HepG2 (cell line): ENCODE data around the gene KNL1. TPM values are rescaled to one million over a fixed set of nuclear protein-coding genes. Genes with fewer than 3 reads are reported as not detected.

Source experiments
- ARHGAP35 ChIP-seq: sonication (generic); formaldehyde crosslinking; IDR thresholded peaks from 2 replicates; pipeline ENCODE4 v1.9.0; 2022; ENCODE audit warnings: mild to moderate bottlenecking, inconsistent platforms, moderate library complexity, missing genetic modification reagents, borderline replicate concordance
- DMAP1 ChIP-seq: IDR thresholded peaks from 2 replicates; pipeline ENCODE4 v1.6.1; 2016
- FOXA1 ChIP-seq, 2 experiments: fragments of 450-650 bp in 1 of 2; sonication (generic) in 1 of 2; formaldehyde crosslinking in 1 of 2; IDR thresholded peaks; 2 replicates each; pipeline versions ENCODE4 v1.4.0 to v1.6.1; 2016 to 2020; ENCODE audit warnings: missing genetic modification reagents in 1 of 2
- FOXP1 ChIP-seq, 2 experiments: fragments of 450-650 bp in 1 of 2; IDR thresholded peaks; 2 replicates each; pipeline ENCODE4 v1.6.1; 2017 to 2018; ENCODE audit warnings: antibody characterized with exemption in 1 of 2
- GATAD1 ChIP-seq: IDR thresholded peaks from 2 replicates; pipeline ENCODE4 v1.6.1; 2016; ENCODE audit warnings: missing genetic modification reagents, missing compliant biosample characterization
- HCFC1 ChIP-seq: fragments of 150-350 bp; IDR thresholded peaks from 2 replicates; pipeline ENCODE4 v1.6.1; 2014; ENCODE audit warnings: low read depth, low read length
- HOXD1 ChIP-seq: sonication (generic); formaldehyde crosslinking; IDR thresholded peaks from 2 replicates; pipeline ENCODE4 v1.5.0; 2020; ENCODE audit warnings: missing genetic modification reagents
- KAT7 ChIP-seq: IDR thresholded peaks from 2 replicates; pipeline ENCODE4 v1.6.1; 2018; ENCODE audit warnings: borderline replicate concordance, missing compliant biosample characterization
- KLF12 ChIP-seq: sonication (generic); formaldehyde crosslinking; IDR thresholded peaks from 2 replicates; pipeline ENCODE4 v1.4.0; 2020; ENCODE audit warnings: missing genetic modification reagents, borderline replicate concordance
- MAF1 ChIP-seq: sonication (generic); formaldehyde crosslinking; IDR thresholded peaks from 2 replicates; pipeline ENCODE4 v1.5.0; 2020; ENCODE audit warnings: missing genetic modification reagents, borderline replicate concordance
- MTA3 ChIP-seq: sonication (generic); formaldehyde crosslinking; IDR thresholded peaks from 2 replicates; pipeline ENCODE4 v1.4.0; 2020; ENCODE audit warnings: missing genetic modification reagents
- NR1H2 ChIP-seq: sonication (generic); formaldehyde crosslinking; IDR thresholded peaks from 2 replicates; pipeline ENCODE4 v1.8.1; 2022; ENCODE audit warnings: low read depth, missing genetic modification reagents, borderline replicate concordance
- NRL ChIP-seq: sonication (generic); formaldehyde crosslinking; IDR thresholded peaks from 2 replicates; pipeline ENCODE4 v1.5.0; 2020; ENCODE audit warnings: missing genetic modification reagents, mild to moderate bottlenecking, moderate library complexity, borderline replicate concordance
- PTBP1 ChIP-seq: fragments of 200-400 bp; formaldehyde crosslinking; IDR thresholded peaks from 2 replicates; pipeline ENCODE4 v1.6.1; 2018; ENCODE audit warnings: low read length, low read depth; ENCODE audit not compliant: poor library complexity, severe bottlenecking
- RBM22 ChIP-seq: fragments of 200-400 bp; formaldehyde crosslinking; optimal IDR thresholded peaks from 2 replicates; pipeline ENCODE3; 2017; ENCODE audit warnings: mild to moderate bottlenecking, low read length, moderate library complexity
- REPIN1 ChIP-seq: sonication (generic); formaldehyde crosslinking; IDR thresholded peaks from 2 replicates; pipeline ENCODE4 v1.8.0; 2022; ENCODE audit warnings: missing genetic modification reagents, low read depth, mild to moderate bottlenecking, borderline replicate concordance
- SSRP1 ChIP-seq: IDR thresholded peaks from 2 replicates; pipeline ENCODE4 v1.6.1; 2016; ENCODE audit warnings: control low read depth
- ZBTB8A ChIP-seq: sonication (generic); formaldehyde crosslinking; IDR thresholded peaks from 2 replicates; pipeline ENCODE4 v1.4.0; 2020; ENCODE audit warnings: mild to moderate bottlenecking, low read depth, missing genetic modification reagents, borderline replicate concordance
- ZC3H13 ChIP-seq: sonication (generic); formaldehyde crosslinking; IDR thresholded peaks from 2 replicates; pipeline ENCODE4 v1.8.1; 2023; ENCODE audit warnings: mild to moderate bottlenecking, missing genetic modification reagents, moderate library complexity
- ZNF274 ChIP-seq: sonication (generic); formaldehyde crosslinking; IDR thresholded peaks from 2 replicates; pipeline ENCODE4 v1.5.1; 2020; ENCODE audit warnings: mild to moderate bottlenecking, missing genetic modification reagents
- ZNF589 ChIP-seq: sonication (generic); formaldehyde crosslinking; conservative IDR thresholded peaks from 2 replicates; pipeline ENCODE4 v1.8.0; 2022; ENCODE audit warnings: mild to moderate bottlenecking, moderate library complexity, missing genetic modification reagents
- ZNF672 ChIP-seq: sonication (generic); formaldehyde crosslinking; IDR thresholded peaks from 2 replicates; pipeline ENCODE4 v1.8.1; 2022; ENCODE audit warnings: missing genetic modification reagents
- ZNF7 ChIP-seq: IDR thresholded peaks from 2 replicates; pipeline ENCODE4 v1.6.1; 2016; ENCODE audit warnings: missing biosample characterization, missing genetic modification reagents
- ZNF772 ChIP-seq: sonication (generic); formaldehyde crosslinking; IDR thresholded peaks from 2 replicates; pipeline ENCODE4 v1.5.0; 2020; ENCODE audit warnings: mild to moderate bottlenecking, missing genetic modification reagents
- polyA plus RNA-seq, 8 experiments: library from polyadenylated mRNA; depleted of rRNA in 3 of 8; stranded (reverse) in 7 of 8; unstranded in 1 of 8; fragments of >200 nt; fragmentation: Illumina TruSeq in 4 of 8; extraction: Trizol in 4 of 8; gene quantifications; 2 replicates each; pipeline versions ENCODE4 v1.2.1 to v1.2.3, GENCODE V29; 2011 to 2016; ENCODE audit warnings: low read depth in 4 of 8, missing spikeins in 1 of 8, mixed read lengths in 1 of 8; ENCODE audit not compliant: insufficient read depth in 1 of 8
- total RNA-seq, 5 experiments: library from RNA; depleted of rRNA; stranded (reverse); fragments of >200 nt; fragmentation: Illumina TruSeq; extraction: Trizol; gene quantifications; 2 replicates each; pipeline ENCODE4 v1.2.3, GENCODE V29; 2016; ENCODE audit warnings: low read depth in 1 of 5
- TF ChIP-seq, protein P1 (sequence below): sonication (generic); formaldehyde crosslinking; IDR thresholded peaks from 2 replicates; pipeline ENCODE4 v1.4.0; 2020; ENCODE audit warnings: missing genetic modification reagents
- TF ChIP-seq, protein P2 (sequence below): sonication (generic); formaldehyde crosslinking; IDR thresholded peaks from 2 replicates; pipeline ENCODE4 v1.5.1; 2020; ENCODE audit warnings: missing genetic modification reagents, mild to moderate bottlenecking, borderline replicate concordance
- TF ChIP-seq, protein P3 (sequence below): sonication (generic); formaldehyde crosslinking; IDR thresholded peaks from 2 replicates; pipeline ENCODE4 v1.5.1; 2020; ENCODE audit warnings: mild to moderate bottlenecking, moderate library complexity, missing genetic modification reagents

Gene KNL1
- total and polyA plus RNA-seq, 2 of the 13 experiments (the other 11 are each of a cell fraction or from before 2014, with no cell fraction given): 8.0 to 21.4 TPM

DNA sequence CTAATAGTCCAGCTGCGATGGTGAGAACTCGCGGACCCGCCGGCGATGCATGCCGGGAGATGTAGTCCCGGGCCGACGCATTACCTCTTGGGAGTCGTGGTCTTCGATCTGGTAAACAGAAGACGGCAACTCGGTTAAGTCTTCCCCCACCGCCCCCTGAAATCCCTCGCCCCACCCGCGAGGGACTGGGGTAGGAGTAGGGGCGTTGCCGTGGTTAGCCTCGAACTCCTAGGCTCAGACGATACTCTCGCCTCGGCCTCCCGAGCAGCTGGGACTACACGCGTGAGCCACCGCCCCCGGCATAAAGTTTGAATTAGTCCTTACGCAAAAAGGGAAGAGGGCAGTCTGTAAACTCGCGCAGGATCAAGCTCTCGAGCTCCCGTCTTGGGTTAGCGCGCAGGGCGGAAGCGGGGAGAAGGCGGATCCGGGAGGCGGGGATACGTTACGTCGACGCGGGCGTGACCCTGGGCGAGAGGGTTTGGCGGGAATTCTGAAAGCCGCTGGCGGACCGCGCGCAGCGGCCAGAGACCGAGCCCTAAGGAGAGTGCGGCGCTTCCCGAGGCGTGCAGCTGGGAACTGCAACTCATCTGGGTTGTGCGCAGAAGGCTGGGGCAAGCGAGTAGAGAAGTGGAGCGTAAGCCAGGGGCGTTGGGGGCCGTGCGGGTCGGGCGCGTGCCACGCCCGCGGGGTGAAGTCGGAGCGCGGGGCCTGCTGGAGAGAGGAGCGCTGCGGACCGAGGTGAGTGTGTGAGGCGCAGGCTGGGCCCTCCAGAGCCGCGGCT lies 100.8 kb downstream of the KNL1 start, which contains the start of gene RAD51 (continued):
- TF ChIP-seq KLF12 (CRISPR knock-in tag) (peak; percentile 83; the same call in 1 of the 2 replicates), ARHGAP35 (no peak), NR1H2 (0 out of 2 replicates have a peak, but pooled peaks have one; percentile 58), ZC3H13 (CRISPR knock-in tag) (no peak; the same call in 1 of the 2 replicates), ZNF589 (CRISPR knock-in tag) (no peak), SSRP1 (CRISPR knock-in tag) (no peak), PTBP1 (no peak), FOXP1 (IDR thresholded peaks at IDR 0.05) (no peak), FOXP1 (CRISPR knock-in tag; IDR thresholded peaks at IDR 0.05) (peak; percentile 30; the same call in 1 of the 2 replicates), KAT7 (CRISPR knock-in tag) (no peak; the same call in 1 of the 2 replicates), ZNF772 (0 out of 2 replicates have a peak, but pooled peaks have one; percentile 32), DMAP1 (CRISPR knock-in tag) (peak; percentile 83; the same call in 1 of the 2 replicates), MTA3 (CRISPR knock-in tag) (no peak), HOXD1 (CRISPR knock-in tag) (peak; percentile 67), HCFC1 (peak; percentile 77), GATAD1 (CRISPR knock-in tag) (peak; percentile 90), REPIN1 (no peak; the same call in 1 of the 2 replicates), NRL (CRISPR knock-in tag) (peak; percentile 79; the same call in 1 of the 2 replicates), ZNF274 (peak; percentile 70; the same call in 1 of the 2 replicates), ZNF672 (CRISPR knock-in tag) (no peak), FOXA1 (IDR thresholded peaks at IDR 0.05) (no peak), FOXA1 (CRISPR knock-in tag; IDR thresholded peaks at IDR 0.05) (no peak; the same call in none of the 2 replicates), ZNF7 (CRISPR knock-in tag) (no peak), RBM22 (no peak), ZBTB8A (CRISPR knock-in tag) (no peak), MAF1 (peak; percentile 82)
- TF ChIP-seq, protein P1, sequence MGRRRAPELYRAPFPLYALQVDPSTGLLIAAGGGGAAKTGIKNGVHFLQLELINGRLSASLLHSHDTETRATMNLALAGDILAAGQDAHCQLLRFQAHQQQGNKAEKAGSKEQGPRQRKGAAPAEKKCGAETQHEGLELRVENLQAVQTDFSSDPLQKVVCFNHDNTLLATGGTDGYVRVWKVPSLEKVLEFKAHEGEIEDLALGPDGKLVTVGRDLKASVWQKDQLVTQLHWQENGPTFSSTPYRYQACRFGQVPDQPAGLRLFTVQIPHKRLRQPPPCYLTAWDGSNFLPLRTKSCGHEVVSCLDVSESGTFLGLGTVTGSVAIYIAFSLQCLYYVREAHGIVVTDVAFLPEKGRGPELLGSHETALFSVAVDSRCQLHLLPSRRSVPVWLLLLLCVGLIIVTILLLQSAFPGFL: 0 out of 2 replicates have a peak, but pooled peaks have one; percentile 61
- TF ChIP-seq, protein P2, sequence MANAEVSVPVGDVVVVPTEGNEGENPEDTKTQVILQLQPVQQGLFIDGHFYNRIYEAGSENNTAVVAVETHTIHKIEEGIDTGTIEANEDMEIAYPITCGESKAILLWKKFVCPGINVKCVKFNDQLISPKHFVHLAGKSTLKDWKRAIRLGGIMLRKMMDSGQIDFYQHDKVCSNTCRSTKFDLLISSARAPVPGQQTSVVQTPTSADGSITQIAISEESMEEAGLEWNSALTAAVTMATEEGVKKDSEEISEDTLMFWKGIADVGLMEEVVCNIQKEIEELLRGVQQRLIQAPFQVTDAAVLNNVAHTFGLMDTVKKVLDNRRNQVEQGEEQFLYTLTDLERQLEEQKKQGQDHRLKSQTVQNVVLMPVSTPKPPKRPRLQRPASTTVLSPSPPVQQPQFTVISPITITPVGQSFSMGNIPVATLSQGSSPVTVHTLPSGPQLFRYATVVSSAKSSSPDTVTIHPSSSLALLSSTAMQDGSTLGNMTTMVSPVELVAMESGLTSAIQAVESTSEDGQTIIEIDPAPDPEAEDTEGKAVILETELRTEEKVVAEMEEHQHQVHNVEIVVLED (CRISPR knock-in tag): peak; percentile 98
- TF ChIP-seq, protein P3, sequence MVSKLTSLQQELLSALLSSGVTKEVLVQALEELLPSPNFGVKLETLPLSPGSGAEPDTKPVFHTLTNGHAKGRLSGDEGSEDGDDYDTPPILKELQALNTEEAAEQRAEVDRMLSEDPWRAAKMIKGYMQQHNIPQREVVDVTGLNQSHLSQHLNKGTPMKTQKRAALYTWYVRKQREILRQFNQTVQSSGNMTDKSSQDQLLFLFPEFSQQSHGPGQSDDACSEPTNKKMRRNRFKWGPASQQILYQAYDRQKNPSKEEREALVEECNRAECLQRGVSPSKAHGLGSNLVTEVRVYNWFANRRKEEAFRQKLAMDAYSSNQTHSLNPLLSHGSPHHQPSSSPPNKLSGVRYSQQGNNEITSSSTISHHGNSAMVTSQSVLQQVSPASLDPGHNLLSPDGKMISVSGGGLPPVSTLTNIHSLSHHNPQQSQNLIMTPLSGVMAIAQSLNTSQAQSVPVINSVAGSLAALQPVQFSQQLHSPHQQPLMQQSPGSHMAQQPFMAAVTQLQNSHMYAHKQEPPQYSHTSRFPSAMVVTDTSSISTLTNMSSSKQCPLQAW (CRISPR knock-in tag): peak; percentile 82
